H1 (cell line): ENCODE measurements around the gene SLC23A2. TPM values are rescaled to one million over a fixed set of nuclear protein-coding genes. Genes with fewer than 3 reads are reported as not detected.

Source experiments
- CTCF ChIA-PET: fragments of 300-600 bp; sonication (Branson Sonifier 250); formaldehyde crosslinking; loops from one replicate; lab custom pipeline; 2021; ENCODE audit not compliant: partially characterized antibody; lab: Charles Lee
- POLR2A ChIA-PET: fragments of 300-600 bp; sonication (Branson Sonifier 250); formaldehyde crosslinking; loops from one replicate; lab custom pipeline; 2021; ENCODE audit warnings: inconsistent platforms; ENCODE audit not compliant: partially characterized antibody; lab: Charles Lee
- DNase-seq, 2 experiments: peaks; one replicate each; pipeline versions ENCODE4 v3.0.0 to v3.0.0-alpha.2; 2010 to 2022; ENCODE audit warnings: low spot score in 2 of 2, low read depth in 1 of 2, mixed read lengths in 1 of 2
- FAIRE-seq: peaks from 2 replicates; lab custom pipeline; 2011; peaks lifted over from hg19 to GRCh38; lab: Jason Lieb, UNC
- H2AFZ ChIP-seq: 2 replicates; pipeline ENCODE4 v1.8.1; 2012; ENCODE audit warnings: low read length, inconsistent platforms
- H2AK5ac ChIP-seq: 2 replicates; pipeline ENCODE4 v1.6.1; 2013; ENCODE audit warnings: low read depth, low read length
- H2BK120ac ChIP-seq: replicated peaks from 2 replicates; pipeline ENCODE3; 2013; ENCODE audit warnings: low read depth, low read length, inconsistent platforms
- H2BK12ac ChIP-seq: 2 replicates; pipeline ENCODE4 v1.6.1; 2013; ENCODE audit warnings: low read depth, low read length
- H2BK15ac ChIP-seq: 2 replicates; pipeline ENCODE4 v1.6.1; 2013; ENCODE audit warnings: low read length
- H2BK20ac ChIP-seq: 2 replicates; pipeline ENCODE4 v1.6.1; 2013; ENCODE audit warnings: low read length
- H2BK5ac ChIP-seq: 2 replicates; pipeline ENCODE4 v1.6.1; 2013; ENCODE audit warnings: low read depth, low read length
- H3K14ac ChIP-seq: 2 replicates; pipeline ENCODE4 v1.6.1; 2013; ENCODE audit warnings: inconsistent platforms; ENCODE audit not compliant: insufficient read length
- H3K18ac ChIP-seq: 2 replicates; pipeline ENCODE4 v1.6.1; 2013; ENCODE audit warnings: low read length; ENCODE audit errors: extremely low read depth
- H3K23ac ChIP-seq: 2 replicates; pipeline ENCODE4 v1.6.1; 2013; ENCODE audit warnings: inconsistent platforms; ENCODE audit not compliant: insufficient read length
- H3K23me2 ChIP-seq: 2 replicates; pipeline ENCODE4 v1.6.1; 2013; ENCODE audit warnings: low read depth, low read length
- H3K27ac ChIP-seq: 2 replicates; pipeline ENCODE4 v1.6.1; 2011; ENCODE audit warnings: low read depth, low read length, inconsistent platforms
- H3K27me3 ChIP-seq, 4 experiments: replicated peaks in 1 of 4; 1 replicate in 1 of 4; 2 replicates in 3 of 4; pipeline versions ENCODE4 v1.6.1 to v1.8.1; 2011 to 2013; ENCODE audit warnings: low read length in 3 of 4, mild to moderate bottlenecking in 3 of 4, inconsistent platforms in 2 of 4, mixed read lengths in 2 of 4, moderate library complexity in 1 of 4; ENCODE audit not compliant: control insufficient read depth in 3 of 4, insufficient read depth in 3 of 4; ENCODE audit errors: extremely low read depth in 1 of 4
- H3K36me3 ChIP-seq, 4 experiments: 2 replicates each; pipeline versions ENCODE4 v1.6.1 to v1.8.1; 2011 to 2013; ENCODE audit warnings: mild to moderate bottlenecking in 4 of 4, low read length in 3 of 4, moderate library complexity in 2 of 4, control low read depth in 1 of 4, inconsistent platforms in 1 of 4; ENCODE audit not compliant: insufficient read depth in 4 of 4, control insufficient read depth in 2 of 4
- H3K4ac ChIP-seq: replicated peaks from 2 replicates; pipeline ENCODE3; 2013; ENCODE audit warnings: low read length, low read depth, mixed read lengths, inconsistent platforms; ENCODE audit not compliant: insufficient read length
- H3K4me1 ChIP-seq, 4 experiments: replicated peaks in 1 of 4; 1 replicate in 1 of 4; 2 replicates in 3 of 4; pipeline versions ENCODE4 v1.6.1 to v1.8.1; 2011 to 2013; ENCODE audit warnings: low read length in 3 of 4, inconsistent platforms in 2 of 4, mixed read lengths in 1 of 4; ENCODE audit not compliant: insufficient read depth in 4 of 4, control insufficient read depth in 3 of 4
- H3K4me2 ChIP-seq, 2 experiments: 2 replicates each; pipeline versions ENCODE4 v1.6.1 to v1.8.1; 2011 to 2013; ENCODE audit warnings: low read depth in 2 of 2, low read length in 2 of 2, control low read depth in 1 of 2, inconsistent platforms in 1 of 2, mild to moderate bottlenecking in 1 of 2; ENCODE audit not compliant: insufficient read depth in 1 of 2
- H3K4me3 ChIP-seq, 4 experiments: fragments of 200-600, 300-600 bp in 1 of 4; sonication (generic), shearing (Covaris generic), sonication (Bioruptor Twin) in 1 of 4; 2 replicates each; pipeline versions ENCODE4 v1.5.1 to v1.8.1; 2011 to 2016; ENCODE audit warnings: low read length in 4 of 4, low read depth in 3 of 4, control low read depth in 2 of 4, inconsistent platforms in 2 of 4, mild to moderate bottlenecking in 2 of 4, mixed read lengths in 1 of 4, moderate library complexity in 1 of 4; ENCODE audit not compliant: insufficient read depth in 2 of 4; ENCODE audit errors: extremely low read depth in 1 of 4
- H3K56ac ChIP-seq: replicated peaks from 2 replicates; pipeline ENCODE3; 2013; ENCODE audit warnings: low read depth, mild to moderate bottlenecking, mixed read lengths, low read length, inconsistent platforms; ENCODE audit not compliant: insufficient read length
- H3K79me1 ChIP-seq: 2 replicates; pipeline ENCODE4 v1.6.1; 2013; ENCODE audit warnings: low read depth, low read length, control low read depth
- H3K79me2 ChIP-seq, 2 experiments: 2 replicates each; pipeline versions ENCODE4 v1.6.1 to v1.8.1; 2012 to 2013; ENCODE audit warnings: low read length in 2 of 2, mild to moderate bottlenecking in 2 of 2, inconsistent platforms in 1 of 2; ENCODE audit not compliant: insufficient read depth in 2 of 2, control insufficient read depth in 1 of 2
- H3K9ac ChIP-seq, 4 experiments: replicated peaks in 1 of 4; 1 replicate in 1 of 4; 2 replicates in 3 of 4; pipeline versions ENCODE4 v1.6.1 to v1.8.1; 2011 to 2013; ENCODE audit warnings: low read depth in 3 of 4, low read length in 3 of 4, control low read depth in 2 of 4, mild to moderate bottlenecking in 2 of 4, moderate library complexity in 2 of 4, inconsistent platforms in 1 of 4; ENCODE audit errors: extremely low read depth in 1 of 4
- H3K9me3 ChIP-seq, 2 experiments: 2 replicates each; pipeline versions ENCODE4 v1.6.1 to v1.8.1; 2012 to 2013; ENCODE audit warnings: mild to moderate bottlenecking in 2 of 2, moderate library complexity in 2 of 2, control low read depth in 1 of 2, inconsistent platforms in 1 of 2, low read depth in 1 of 2, low read length in 1 of 2, mixed read lengths in 1 of 2; ENCODE audit not compliant: insufficient read depth in 2 of 2
- H4K20me1 ChIP-seq, 2 experiments: replicated peaks in 1 of 2; 2 replicates each; pipeline versions ENCODE3 to v1.8.1; 2011 to 2013; ENCODE audit warnings: inconsistent platforms in 2 of 2, low read length in 2 of 2, mild to moderate bottlenecking in 1 of 2; ENCODE audit not compliant: insufficient read depth in 2 of 2, control insufficient read depth in 1 of 2
- H4K5ac ChIP-seq: 2 replicates; pipeline ENCODE4 v1.6.1; 2013; ENCODE audit warnings: low read length, low read depth, mixed read lengths, inconsistent platforms; ENCODE audit not compliant: insufficient read length
- H4K8ac ChIP-seq: 2 replicates; pipeline ENCODE4 v1.8.0; 2013; ENCODE audit warnings: mild to moderate bottlenecking, moderate library complexity, low read length, inconsistent platforms; ENCODE audit not compliant: insufficient read depth; ENCODE audit errors: extremely low read depth
- H4K91ac ChIP-seq: replicated peaks from 2 replicates; pipeline ENCODE3; 2013; ENCODE audit warnings: low read length, mixed read lengths, inconsistent platforms; ENCODE audit not compliant: insufficient read length
- PHF8 ChIP-seq: fragments of 200-600 bp; sonication (generic); conservative IDR thresholded peaks from 2 replicates; pipeline ENCODE4 v1.7.1; 2012; ENCODE audit warnings: low read depth, mild to moderate bottlenecking, inconsistent platforms, low read length, moderate library complexity
- POU5F1 ChIP-seq: IDR thresholded peaks from 2 replicates; pipeline ENCODE4 v1.6.1; 2011; ENCODE audit warnings: low read depth, mild to moderate bottlenecking, low read length, moderate library complexity
- TAF7 ChIP-seq: optimal IDR thresholded peaks from 2 replicates; pipeline ENCODE3; 2011; ENCODE audit warnings: low read depth, mild to moderate bottlenecking, inconsistent platforms, low read length, moderate library complexity, borderline replicate concordance
- ZNF274 ChIP-seq: IDR thresholded peaks from 2 replicates; pipeline ENCODE4 v1.7.0; 2012; ENCODE audit warnings: low read length, borderline replicate concordance; ENCODE audit errors: extremely low read depth
- WGBS, 2 experiments: shearing (Covaris generic) in 1 of 2; methylation state at CpG; one replicate each; pipeline versions ENCODE4 v1.1.6 to v1.1.7; 2013 to 2015; ENCODE audit warnings: low lambda C conversion rate in 2 of 2, mixed read lengths in 2 of 2, inconsistent platforms in 1 of 2, low coverage in 1 of 2, missing lambda C conversion rate in 1 of 2; ENCODE audit not compliant: insufficient replicate concordance in 2 of 2, insufficient coverage in 1 of 2, insufficient read length in 1 of 2; ENCODE audit errors: extremely low coverage in 1 of 2, missing lambda C conversion rate in 1 of 2; 5-methylcytosine and 5-hydroxymethylcytosine counted together
- polyA plus RNA-seq, 7 experiments: library from polyadenylated mRNA; depleted of rRNA in 3 of 7; stranded (reverse) in 5 of 7; unstranded in 2 of 7; fragments of >200 nt in 5 of 7; fragments of 200-250 nt in 2 of 7; gene quantifications; 1 replicate in 5 of 7; 2 replicates in 1 of 7; 4 replicates in 1 of 7; pipeline versions ENCODE4 v1.2.1 to v1.2.3, GENCODE V29; 2011 to 2013; ENCODE audit warnings: missing spikeins in 2 of 7, mixed read lengths in 2 of 7
- total RNA-seq: library from RNA; stranded (reverse); fragmentation: NEBNext Ultra II Directional; extraction: Animal tissue kit (Norgen Biotek cat#: 25700); gene quantifications from 2 replicates; pipeline ENCODE4 v1.2.1, GENCODE V29; 2021
- TF ChIP-seq, protein P1 (sequence below): IDR thresholded peaks from 2 replicates; pipeline ENCODE4 v1.6.1; 2012; ENCODE audit warnings: inconsistent platforms

SLC23A2 gene
- total and polyA plus RNA-seq, 2 of the 8 experiments (the other 6 are each of a cell fraction or from before 2014, with no cell fraction given), result 17.0 to 18.6 TPM

DNA sequence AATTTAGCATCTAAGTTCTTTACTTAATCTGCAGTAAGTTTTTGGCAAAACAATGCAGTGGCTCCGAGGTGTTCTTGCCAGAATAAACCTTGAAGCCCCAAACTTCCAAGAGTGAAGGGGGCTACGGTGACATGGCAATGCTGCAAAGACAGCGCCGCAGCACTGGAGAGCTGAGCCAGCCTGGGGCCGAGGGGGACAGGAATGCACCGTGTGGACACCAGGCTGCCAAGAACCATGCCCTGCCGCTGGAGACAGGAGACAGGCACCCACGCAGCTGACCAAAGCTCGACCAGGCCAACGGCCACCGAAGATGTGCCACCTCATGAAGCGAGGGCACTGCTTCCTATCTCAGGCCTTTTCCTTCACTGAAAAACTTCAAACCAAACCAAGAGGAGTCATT is 146.2 kb downstream of the SLC23A2 start:
- 90% methylated on average over 12 of the region's 12 CpGs; no CpG with 5 or more reads in 1 of the 2 experiments for WGBS, 2 experiments
- CTCF ChIA-PET, result interaction anchor here (1.1 kb wide), 1 partner anchor 236 kb away, joined by 3 read pairs; no protein-coding TSS in a partner anchor
- TF ChIP-seq, protein P1, sequence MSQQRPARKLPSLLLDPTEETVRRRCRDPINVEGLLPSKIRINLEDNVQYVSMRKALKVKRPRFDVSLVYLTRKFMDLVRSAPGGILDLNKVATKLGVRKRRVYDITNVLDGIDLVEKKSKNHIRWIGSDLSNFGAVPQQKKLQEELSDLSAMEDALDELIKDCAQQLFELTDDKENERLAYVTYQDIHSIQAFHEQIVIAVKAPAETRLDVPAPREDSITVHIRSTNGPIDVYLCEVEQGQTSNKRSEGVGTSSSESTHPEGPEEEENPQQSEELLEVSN, result no peak
- no peak for TF ChIP-seq PHF8
- no peak for TF ChIP-seq POU5F1
- no peak for TF ChIP-seq ZNF274
- TF ChIP-seq TAF7, result no peak

More for the DNA sequence above, 146.2 kb downstream of the SLC23A2 start:
- Histone ChIP-seq H4K91ac (no peak overlapping the region), H2BK120ac (no peak overlapping the region), H3K4me1 (no peaks in the 10 kb centered on the region), H3K4ac (no peak overlapping the region), H3K14ac (no peak overlapping the region), H3K23me2 (no peaks in the 10 kb centered on the region; the same call in 1 of the 2 replicates), H3K27ac (no peak overlapping the region), H3K79me2 (no peaks in the 10 kb centered on the region), H4K8ac (no peak overlapping the region), H3K4me2 (no peak overlapping the region), H2BK15ac (no peak overlapping the region), H3K4me3 (no peak overlapping the region), H3K79me1 (no peaks in the 10 kb centered on the region), H2AK5ac (no peak overlapping the region), H3K36me3 (peaks cover under 1 to 11% (median 4%) of the 10 kb centered on the region in 4 experiments; a peak in 5 of 8 replicates), H3K9me3 (no peaks in the 10 kb centered on the region), H4K5ac (no peak overlapping the region), H3K23ac (no peak overlapping the region), H2BK20ac (no peak overlapping the region), H3K27me3 (no peaks in the 10 kb centered on the region), H3K9ac (no peak overlapping the region), H3K56ac (no peak overlapping the region), H2AFZ (no peak overlapping the region), H2BK5ac (no peak overlapping the region), H2BK12ac (no peak overlapping the region), H4K20me1 (no peaks in the 10 kb centered on the region), H3K18ac (no peak overlapping the region)
- POLR2A ChIA-PET, result no interaction called here
- no peak for DNase-seq
- no peak for FAIRE-seq
